Measurements from ENCODE around the gene SPHK1.
"Not testable (repeated sequence)": the region's sequence is repeated elsewhere in the genome, so short reads cannot be mapped to it uniquely, and the experiment has no call there.

GRCh38 chr17:76346936-76347335 is 37.5 kb upstream of the SPHK1 start:
- not testable (repeated sequence) for TF ChIP-seq CTCF, POLR2A (IDR thresholded peaks at IDR 0.05)
